ENCODE data around the gene RNF4. TPM values are rescaled to one million over a fixed set of nuclear protein-coding genes. Genes with fewer than 3 reads are reported as not detected.

RNF4 gene
- total RNA-seq, 1 experiment from 2014 or later, result 92.0 TPM

- H3K4me2 ChIP-seq (ENCODE audit: insufficient read depth, insufficient read length, low read length), result no peak overlapping the region
- no peaks in the 10 kb centered on the region; a peak in 1 of 4 replicates for H3K4me1 Mint-ChIP-seq
- no peaks in the 10 kb centered on the region for H4K20me1 ChIP-seq (ENCODE audit: control insufficient read depth, insufficient read depth, insufficient read length)
- no peak overlapping the region for H3K18ac ChIP-seq (ENCODE audit: insufficient read length, low read depth, low read length)
- no peak overlapping the region for H4K5ac ChIP-seq (ENCODE audit: insufficient read length, low read depth, low read length)
- peak overlapping the region in 1 of 3 experiments; percentile 25; a peak in 1 of 7 replicates for H3K27ac Mint-ChIP-seq
- H3K27me3 Mint-ChIP-seq (ENCODE audit: low read depth), result no peaks in the 10 kb centered on the region
- H3K4me1 ChIP-seq (ENCODE audit: insufficient read depth, low read length), result no peaks in the 10 kb centered on the region
- no peaks in the 10 kb centered on the region for H3K23me2 ChIP-seq (ENCODE audit: insufficient read length, low read depth, low read length, poor library complexity, severe bottlenecking)
- H3K23ac ChIP-seq (ENCODE audit: insufficient read length, low read depth, low read length), result no peak overlapping the region
- no peak overlapping the region for H2AK5ac ChIP-seq (ENCODE audit: insufficient read length, low read length)
- H2BK5ac ChIP-seq (ENCODE audit: insufficient read length, low read length), result no peak overlapping the region
- H2AFZ ChIP-seq (ENCODE audit: low read length), result no peak overlapping the region
- H3K9me3 Mint-ChIP-seq, result no peaks in the 10 kb centered on the region
- no peaks in the 10 kb centered on the region for H3K27me3 ChIP-seq (ENCODE audit: insufficient read depth, low read length)
- DNase-seq, result no peak
- no peak overlapping the region for H3K56ac ChIP-seq (ENCODE audit: insufficient read length, low read depth, low read length)
- no peak overlapping the region for H4K91ac ChIP-seq (ENCODE audit: insufficient read length, low read depth, low read length)
- no peak overlapping the region for H2BK120ac ChIP-seq (ENCODE audit: low read depth, low read length, poor library complexity, severe bottlenecking)
- H4K8ac ChIP-seq (replicated peaks; ENCODE audit: insufficient read length, low read depth, low read length), result no peak overlapping the region
- H3K27ac ChIP-seq (ENCODE audit: insufficient read length, low read depth, low read length), result no peak overlapping the region
- 0 out of 2 replicates have a peak, but pooled peaks cover 1% of the 10 kb centered on the region for H3K79me2 ChIP-seq (ENCODE audit: insufficient read depth, low read length)
- H3K4me3 Mint-ChIP-seq, result no peak overlapping the region
- TF ChIP-seq, protein P1, sequence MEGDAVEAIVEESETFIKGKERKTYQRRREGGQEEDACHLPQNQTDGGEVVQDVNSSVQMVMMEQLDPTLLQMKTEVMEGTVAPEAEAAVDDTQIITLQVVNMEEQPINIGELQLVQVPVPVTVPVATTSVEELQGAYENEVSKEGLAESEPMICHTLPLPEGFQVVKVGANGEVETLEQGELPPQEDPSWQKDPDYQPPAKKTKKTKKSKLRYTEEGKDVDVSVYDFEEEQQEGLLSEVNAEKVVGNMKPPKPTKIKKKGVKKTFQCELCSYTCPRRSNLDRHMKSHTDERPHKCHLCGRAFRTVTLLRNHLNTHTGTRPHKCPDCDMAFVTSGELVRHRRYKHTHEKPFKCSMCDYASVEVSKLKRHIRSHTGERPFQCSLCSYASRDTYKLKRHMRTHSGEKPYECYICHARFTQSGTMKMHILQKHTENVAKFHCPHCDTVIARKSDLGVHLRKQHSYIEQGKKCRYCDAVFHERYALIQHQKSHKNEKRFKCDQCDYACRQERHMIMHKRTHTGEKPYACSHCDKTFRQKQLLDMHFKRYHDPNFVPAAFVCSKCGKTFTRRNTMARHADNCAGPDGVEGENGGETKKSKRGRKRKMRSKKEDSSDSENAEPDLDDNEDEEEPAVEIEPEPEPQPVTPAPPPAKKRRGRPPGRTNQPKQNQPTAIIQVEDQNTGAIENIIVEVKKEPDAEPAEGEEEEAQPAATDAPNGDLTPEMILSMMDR (conservative IDR thresholded peaks at IDR 0.05), result no peak
- no peak overlapping the region for H3T11ph ChIP-seq (ENCODE audit: low read length)
- peaks cover 5% of the 10 kb centered on the region for H3K79me1 ChIP-seq (ENCODE audit: insufficient read depth, low read depth, low read length, poor library complexity, severe bottlenecking)
- H3K4ac ChIP-seq (ENCODE audit: low read depth, low read length), result no peak overlapping the region
- H2BK15ac ChIP-seq (ENCODE audit: low read depth, low read length), result no peak overlapping the region
- no peak overlapping the region for H3K14ac ChIP-seq (ENCODE audit: insufficient read depth, low read length)
- no CpG with 5 or more reads among the region's 5 CpGs for WGBS (ENCODE audit: extremely low coverage, insufficient read length, low lambda C conversion rate)
- H3K9ac ChIP-seq (ENCODE audit: extremely low read depth, insufficient read length, low read length), result no peak overlapping the region
- H3K36me3 Mint-ChIP-seq (ENCODE audit: insufficient read depth in 1 of 3, low read depth in 3 of 3), result peaks cover 44 to 82% (median 66%) of the 10 kb centered on the region in 3 experiments
- H3K9me3 ChIP-seq (ENCODE audit: control insufficient read depth, low read depth, low read length), result no peaks in the 10 kb centered on the region
- no peak overlapping the region for H2BK12ac ChIP-seq (ENCODE audit: insufficient read length, low read depth, low read length)
- no peak overlapping the region for H2BK20ac ChIP-seq (ENCODE audit: low read depth, low read length, poor library complexity, severe bottlenecking)
Observed at GRCh38 chr4:2503809-2504208, 34.9 kb downstream of the RNF4 start.
